Choroid plexus epithelial cell (primary cell): ENCODE measurements around the gene STEAP2.

Experiments used
- DNase-seq: peaks from one replicate; pipeline ENCODE4 v3.0.0-alpha.2; 2010; ENCODE audit warnings: low read depth
- H3K4me3 ChIP-seq: 2 replicates; pipeline ENCODE4 v1.5.1; 2011; ENCODE audit warnings: low read depth, mild to moderate bottlenecking, control low read depth, low read length, moderate library complexity
- CTCF ChIP-seq: conservative IDR thresholded peaks from 2 replicates; pipeline ENCODE4 v1.5.1; 2011; ENCODE audit warnings: low read depth, mild to moderate bottlenecking, control low read depth, inconsistent platforms, low read length, moderate library complexity

The STEAP2 gene

GRCh38 chr7:90222811-90223725 lies 11.5 kb downstream of the STEAP2 start:
- H3K4me3 ChIP-seq = no peak overlapping the region
- TF ChIP-seq CTCF = no peak
- no peak for DNase-seq

GRCh38 chr7:90224195-90224594 lies 12.7 kb downstream of the STEAP2 start:
- DNase-seq = no peak
- no peak overlapping the region for H3K4me3 ChIP-seq
- no peak for TF ChIP-seq CTCF

GRCh38 chr7:90225181-90225580 lies 13.6 kb downstream of the STEAP2 start:
- TF ChIP-seq CTCF = no peak
- DNase-seq = no peak
- H3K4me3 ChIP-seq = no peak overlapping the region

- no peak overlapping the region for H3K4me3 ChIP-seq
- DNase-seq = no peak
- no peak for TF ChIP-seq CTCF
Observed at GRCh38 chr7:90225601-90226000, 14.1 kb downstream of the STEAP2 start.

- no peak for TF ChIP-seq CTCF
- no peak overlapping the region for H3K4me3 ChIP-seq
- DNase-seq = no peak
Observed at GRCh38 chr7:90227259-90227658, 15.7 kb downstream of the STEAP2 start.

- TF ChIP-seq CTCF = no peak
- H3K4me3 ChIP-seq = no peak overlapping the region
- no peak for DNase-seq
Observed at GRCh38 chr7:90229682-90230081, 18.1 kb downstream of the STEAP2 start.

GRCh38 chr7:90230834-90231233 lies 19.3 kb downstream of the STEAP2 start:
- H3K4me3 ChIP-seq = no peak overlapping the region
- no peak for TF ChIP-seq CTCF
- no peak for DNase-seq
